GM18868 (cell line): ENCODE results near the gene PCNX3.

Source experiments
- ATAC-seq: cut with Tn5 transposase; IDR thresholded peaks from one replicate; pipeline ENCODE4 v1.9.1; 2021; ENCODE audit warnings: mild to moderate bottlenecking, moderate library complexity; ENCODE audit not compliant: unreplicated experiment

Gene PCNX3

DNA sequence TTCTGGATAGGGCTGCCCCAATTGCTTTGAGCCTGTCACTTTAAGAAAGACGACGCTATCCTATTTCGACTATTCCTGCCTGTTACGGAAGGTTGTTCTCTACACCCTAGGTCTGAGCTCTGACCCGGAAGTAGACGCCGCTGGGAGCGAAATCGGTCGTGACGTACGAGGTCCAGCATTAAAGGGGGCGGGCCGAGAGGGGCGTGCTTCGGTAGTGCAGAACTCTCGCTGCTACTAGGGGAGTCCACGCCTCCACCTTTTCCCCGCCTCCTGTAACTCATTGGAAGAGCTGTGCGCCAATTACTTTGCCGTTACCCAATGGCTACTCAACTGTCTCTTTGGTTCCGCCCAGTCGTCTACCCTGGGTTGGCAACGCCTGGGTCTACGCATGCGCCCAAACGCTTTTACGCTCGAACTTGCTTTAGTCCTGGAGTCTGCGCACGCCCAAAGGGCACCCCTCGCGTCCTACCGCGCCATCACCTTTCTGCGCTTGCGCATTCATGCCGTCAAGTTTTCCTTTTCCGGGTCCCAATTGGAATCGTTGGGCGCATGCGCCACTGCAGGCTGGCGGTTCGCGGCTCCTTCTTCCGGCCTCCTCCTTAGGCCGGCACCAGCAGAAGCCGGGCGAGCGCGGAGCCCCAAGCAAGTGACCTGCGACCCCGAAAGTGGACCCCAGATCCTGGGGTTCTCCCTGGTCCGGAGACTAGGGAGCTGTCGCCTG is at the start of gene PCNX3:
TSS of gene PCNX3 (plus strand) at position 548 of the 721 bp plus-strand sequence. CDS start 536 bp downstream, outside the sequence.
- ATAC-seq = peak; percentile 80

DNA sequence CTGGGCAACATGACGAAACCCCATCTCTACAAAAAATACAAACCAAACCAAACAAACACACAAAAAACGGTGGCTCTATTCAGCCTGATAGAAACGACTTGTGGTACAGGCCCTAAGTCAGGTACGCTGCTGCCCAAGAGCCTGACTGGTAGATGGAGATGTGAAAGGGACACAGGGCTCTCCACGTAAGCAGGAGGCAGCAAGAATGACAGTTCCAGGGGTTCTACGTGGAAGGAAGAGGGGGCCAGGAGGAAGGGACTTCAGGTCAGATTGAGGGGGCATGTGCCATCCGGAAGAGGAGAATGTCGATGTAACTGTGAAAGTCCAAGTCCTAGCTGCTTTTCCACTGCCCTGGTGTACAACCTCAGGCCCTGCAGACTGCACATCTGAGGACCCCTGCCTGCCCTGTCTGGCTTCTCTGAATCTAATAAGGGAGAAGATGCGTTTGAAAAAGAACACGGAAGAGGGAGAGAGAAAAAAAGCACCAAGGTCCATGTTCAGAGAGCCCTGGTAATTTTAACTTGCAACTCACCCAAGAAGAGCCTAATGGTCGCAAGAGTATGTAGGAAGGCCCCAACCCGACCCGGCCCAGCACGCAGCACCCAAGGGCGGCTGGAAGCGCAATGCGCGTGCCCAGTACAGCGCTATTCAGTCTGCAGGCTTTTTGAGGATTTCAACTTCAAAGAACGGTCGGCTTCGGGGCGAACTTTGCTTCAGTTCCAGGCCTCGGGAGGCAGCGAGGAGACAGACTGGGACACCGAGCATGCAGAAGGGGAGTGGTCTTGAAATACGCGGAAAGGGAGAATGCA is 46.2 kb upstream of the PCNX3 start:
- ATAC-seq = no peak

DNA sequence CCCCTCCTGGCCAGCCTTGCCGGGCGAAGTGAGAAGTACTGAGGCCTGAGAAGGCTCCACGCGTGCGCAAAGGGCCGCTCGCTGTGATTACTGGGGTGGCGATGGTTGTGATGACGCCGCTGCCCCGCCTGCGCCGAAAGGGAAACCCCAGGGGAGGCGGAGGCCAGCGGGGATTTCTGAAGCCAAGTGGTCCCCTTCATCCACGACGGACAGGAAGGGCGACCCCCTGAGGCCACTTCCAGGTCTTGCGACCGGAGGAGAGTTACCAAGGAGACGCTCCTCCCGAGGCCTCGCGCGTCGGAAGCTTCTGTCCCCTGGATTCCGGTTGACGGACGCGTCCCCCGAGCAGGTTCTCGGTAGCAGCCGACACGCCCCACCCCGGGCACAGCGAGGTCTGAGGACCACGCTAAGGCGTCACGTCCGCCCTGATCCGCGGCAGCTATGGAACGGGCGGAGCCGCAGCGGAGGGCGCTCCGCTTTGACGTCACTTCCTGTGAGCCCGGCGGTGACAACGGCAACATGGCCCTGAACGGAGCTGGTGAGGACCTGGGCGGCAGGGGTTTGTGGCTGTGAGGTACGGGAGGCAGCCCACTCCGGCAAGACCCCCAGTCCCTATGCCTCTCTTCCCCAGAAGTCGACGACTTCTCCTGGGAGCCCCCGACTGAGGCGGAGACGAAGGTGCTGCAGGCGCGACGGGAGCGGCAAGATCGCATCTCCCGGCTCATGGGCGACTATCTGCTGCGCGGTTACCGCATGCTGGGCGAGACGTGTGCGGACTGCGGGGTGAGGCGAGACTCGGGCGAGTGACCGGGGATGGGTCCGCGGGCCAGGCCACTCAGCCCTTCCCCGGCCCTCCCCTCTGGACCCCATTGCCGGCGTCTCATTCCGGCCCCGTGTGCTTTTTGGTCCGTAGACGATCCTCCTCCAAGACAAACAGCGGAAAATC is 45.3 kb upstream of the PCNX3 start, which contains the start of gene ZNRD2:
TSS of gene ZNRD2 (plus strand) at position 505 of the 946 bp plus-strand sequence. CDS start at position 520, 15 bp downstream.
- peak; percentile 73 for ATAC-seq

- ATAC-seq = no peak
These were observed 44.2 kb upstream of the PCNX3 start for GRCh38 chr11:65571420-65571819.

DNA sequence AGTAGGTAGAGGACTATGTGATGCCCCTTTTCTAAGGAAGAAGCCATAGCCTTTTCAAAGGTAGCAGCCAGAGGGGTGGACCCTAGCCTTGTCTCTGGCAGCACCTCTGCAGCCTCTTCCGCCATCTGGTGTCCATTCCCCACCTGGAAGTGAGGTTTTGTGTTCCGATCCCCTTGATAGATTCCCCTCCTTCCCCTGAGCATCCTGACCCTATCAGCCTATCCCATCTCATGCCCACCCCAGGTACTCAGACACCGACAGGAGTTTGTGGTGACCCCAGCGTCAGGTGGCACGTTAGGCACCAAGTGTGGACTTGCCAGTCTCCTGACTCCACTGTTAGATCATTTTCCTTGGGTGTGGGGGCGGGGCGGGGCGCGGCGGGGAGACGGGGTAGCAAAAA is 43.6 kb upstream of the PCNX3 start:
- ATAC-seq = no peak

DNA sequence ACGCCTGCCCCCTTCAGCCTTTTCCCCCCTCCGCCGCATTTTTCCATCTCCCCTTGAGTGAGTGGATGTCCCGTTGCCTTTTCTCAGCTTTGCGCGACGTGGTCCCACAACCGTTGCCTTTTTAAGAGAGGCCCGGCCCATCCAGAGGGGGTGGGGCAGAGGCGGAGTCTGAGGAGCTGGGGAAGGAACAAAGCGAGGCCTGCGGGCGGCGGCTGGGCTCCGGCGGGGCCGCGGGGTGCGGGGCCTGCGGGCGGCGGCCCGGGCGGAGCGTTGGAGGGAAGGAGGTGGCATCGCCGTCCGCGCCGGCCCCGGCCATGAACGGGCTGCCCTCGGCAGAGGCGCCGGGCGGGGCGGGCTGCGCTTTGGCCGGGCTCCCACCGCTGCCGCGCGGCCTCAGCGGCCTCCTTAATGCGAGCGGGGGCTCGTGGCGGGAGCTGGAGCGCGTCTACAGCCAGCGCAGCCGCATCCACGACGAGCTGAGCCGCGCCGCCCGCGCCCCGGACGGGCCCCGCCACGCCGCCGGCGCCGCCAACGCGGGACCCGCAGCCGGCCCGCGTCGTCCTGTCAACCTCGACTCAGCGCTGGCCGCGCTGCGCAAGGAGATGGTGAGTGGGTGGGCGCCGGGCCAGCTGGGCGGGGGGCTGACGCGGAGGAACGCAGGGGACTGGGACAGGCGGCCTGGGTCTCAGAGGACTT is 43.1 kb upstream of the PCNX3 start, which contains the start of gene FAM89B:
TSS of gene FAM89B (plus strand) at position 183 of the 696 bp plus-strand sequence. CDS start at position 315, 132 bp downstream.
- ATAC-seq = no peak

GRCh38 chr11:65573391-65574079 is 42.0 kb upstream of the PCNX3 start:
- ATAC-seq = no peak

DNA sequence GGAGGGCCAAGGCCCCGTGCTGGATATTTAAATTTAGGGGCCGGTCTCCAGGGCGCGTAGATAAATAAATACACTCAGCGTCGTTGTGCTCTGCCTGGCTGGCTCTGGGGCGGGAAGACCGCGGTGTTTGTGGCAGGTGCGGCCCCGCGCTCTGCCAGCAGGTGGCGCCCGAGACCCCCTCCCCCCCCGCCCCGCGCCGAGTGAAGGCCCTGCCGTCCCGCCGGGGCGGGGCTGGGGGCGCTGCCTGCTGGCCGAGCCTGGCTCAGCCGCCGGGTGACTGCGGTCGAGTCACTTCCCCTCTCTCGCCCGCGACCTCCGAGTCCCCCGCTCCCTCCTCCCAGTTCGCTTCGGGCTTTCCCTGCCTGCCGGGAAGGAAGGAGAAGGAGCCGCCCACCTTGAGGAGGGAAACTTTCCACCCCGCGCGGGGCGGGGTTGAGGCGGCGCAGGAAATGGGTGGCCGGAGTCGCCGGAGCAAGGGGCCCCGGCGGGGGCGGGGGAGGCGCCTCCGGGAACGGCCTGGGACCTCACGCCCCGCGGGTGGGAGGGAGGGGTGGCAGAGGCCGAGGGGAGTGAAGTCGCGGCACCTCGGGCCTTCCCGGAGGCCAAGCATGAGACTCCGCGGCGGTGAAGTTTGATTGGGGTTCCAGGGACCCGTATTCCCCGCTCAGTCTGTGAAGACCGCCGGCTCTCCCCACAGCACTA is 41.3 kb upstream of the PCNX3 start:
- peak; percentile 27 for ATAC-seq

GRCh38 chr11:65574811-65575567 is 40.6 kb upstream of the PCNX3 start:
- no peak for ATAC-seq

DNA sequence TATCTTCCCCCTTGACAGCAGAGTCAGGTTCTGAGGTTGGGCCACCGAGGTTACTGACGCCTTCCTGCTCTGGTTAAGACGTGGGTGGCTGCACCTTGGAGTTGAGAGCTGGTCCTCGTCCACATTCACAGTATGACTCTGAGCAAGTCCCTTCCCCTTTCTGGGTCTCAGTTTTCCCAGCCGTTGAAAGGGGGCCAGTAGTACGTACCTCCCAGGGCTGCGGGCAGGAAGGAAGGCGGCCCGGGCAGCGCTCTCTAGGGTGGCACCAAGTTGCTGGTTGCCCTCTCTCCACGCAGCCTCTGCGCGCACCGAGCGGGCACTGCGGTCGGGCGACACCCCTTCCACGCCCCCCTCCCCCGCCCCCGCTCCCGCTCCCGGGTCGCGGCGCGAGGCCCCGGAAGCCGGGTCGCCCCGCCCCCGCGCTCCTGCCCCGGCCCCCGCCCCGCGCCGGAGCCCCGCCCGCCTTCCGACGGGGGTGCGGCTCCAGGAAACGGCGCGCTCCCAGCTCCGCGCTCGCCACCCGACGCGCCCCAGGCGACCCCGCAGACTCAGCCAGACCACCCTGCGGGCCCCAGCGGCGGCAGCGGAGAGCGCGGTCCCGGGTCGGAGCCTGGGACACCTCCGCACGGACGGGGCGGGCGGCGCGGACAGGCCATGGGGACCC is 39.9 kb upstream of the PCNX3 start, which contains the start of gene EHBP1L1:
TSS of gene EHBP1L1 (plus strand) at position 486 of the 664 bp plus-strand sequence. CDS start 250 bp downstream, outside the sequence.
- ATAC-seq = no peak

- ATAC-seq = no peak
These were observed 39.2 kb upstream of the PCNX3 start for GRCh38 chr11:65576232-65576866.

GRCh38 chr11:65576867-65577755 is 38.5 kb upstream of the PCNX3 start:
- ATAC-seq = no peak

GRCh38 chr11:65577756-65578109 is 37.8 kb upstream of the PCNX3 start:
- no peak for ATAC-seq

- ATAC-seq = no peak
These were observed 37.4 kb upstream of the PCNX3 start for GRCh38 chr11:65578134-65578533.

GRCh38 chr11:65578667-65579066 is 36.9 kb upstream of the PCNX3 start:
- no peak for ATAC-seq

DNA sequence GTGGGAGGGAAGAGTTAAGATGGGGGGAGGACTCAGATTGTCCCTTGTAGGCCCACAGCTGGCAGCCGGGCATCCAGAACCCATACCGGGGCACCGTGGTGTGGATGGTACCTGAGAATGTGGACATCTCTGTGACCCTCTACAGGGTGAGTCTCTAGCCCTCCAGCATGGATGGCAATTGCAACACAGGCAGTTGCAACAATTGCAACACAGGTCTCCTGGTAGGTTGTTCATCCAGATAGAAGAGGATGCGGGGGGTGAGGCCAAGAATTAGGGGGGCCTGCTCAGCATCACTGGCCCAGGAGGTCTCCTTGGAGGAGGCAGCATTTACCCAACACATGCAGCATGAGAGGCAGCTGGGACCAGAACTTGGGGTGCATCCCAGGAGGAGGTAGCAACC is 36.3 kb upstream of the PCNX3 start:
- no peak for ATAC-seq
